Tongue (tissue), 2 donors: ENCODE results near the gene SFXN4. TPM values are rescaled to one million over a fixed set of nuclear protein-coding genes. Genes with fewer than 3 reads are reported as not detected.
A peak's percentile ranks its signal among the peaks of the same experiment; 100 is the strongest.

ENCODE experiments used
- DNase-seq: peaks from one replicate; pipeline ENCODE4 v3.0.0-alpha.2; 2015
- total RNA-seq: library from RNA; depleted of rRNA; stranded (reverse); fragments of >200 nt; gene quantifications from one replicate; pipeline ENCODE4 v1.2.3, GENCODE V29; 2014

SFXN4 gene
- total RNA-seq = 27.5 TPM

- DNase-seq = peak; percentile 83
These were observed at the start of gene SFXN4 for GRCh38 chr10:119165171-119166117. TSS of gene SFXN4 (minus strand) at chr10:119165714. CDS start at chr10:119165647, 67 bp downstream.

DNA sequence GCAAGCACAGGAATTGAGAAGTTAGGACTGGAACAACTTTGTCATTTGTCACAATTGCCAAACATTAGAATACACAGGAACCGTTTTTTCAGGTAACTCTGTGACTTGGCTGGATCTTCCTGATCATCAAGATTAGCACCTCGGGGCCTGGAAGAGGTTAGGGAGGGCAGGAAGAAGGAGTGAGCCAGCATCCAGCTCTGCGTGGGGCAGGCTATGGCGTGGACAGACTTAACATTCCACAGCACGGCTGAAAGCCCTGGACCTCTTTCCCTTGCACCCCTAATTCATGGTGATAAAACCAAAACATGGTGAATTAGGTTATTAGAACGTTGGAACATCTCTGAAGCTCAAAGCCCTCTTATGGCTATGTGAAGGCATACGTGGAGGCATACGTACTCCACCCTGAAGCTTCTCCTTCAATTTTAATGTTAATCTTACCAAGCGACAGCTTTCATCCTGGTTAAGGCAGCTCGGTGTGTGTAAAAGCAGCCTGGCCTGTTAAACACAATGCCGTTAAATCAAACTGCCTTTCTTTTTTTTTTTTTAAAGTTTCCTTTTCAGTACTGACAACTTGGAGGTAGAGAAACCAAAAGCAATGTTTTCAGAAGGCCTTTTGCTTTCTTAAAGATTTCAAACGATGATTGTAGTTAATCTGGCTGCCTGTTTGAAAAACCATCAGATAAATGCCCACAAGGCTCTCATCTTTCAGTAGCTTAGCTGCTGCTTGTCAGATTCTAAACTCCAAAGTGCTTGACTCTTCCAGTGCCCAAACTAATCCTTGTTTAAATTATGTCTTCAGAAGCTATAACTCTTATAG, 46.3 kb upstream of the SFXN4 start:
- no peak for DNase-seq

GRCh38 chr10:119211176-119211575, 45.7 kb upstream of the SFXN4 start:
- DNase-seq = peak; percentile 72

GRCh38 chr10:119210633-119211032, 45.1 kb upstream of the SFXN4 start:
- no peak for DNase-seq

DNA sequence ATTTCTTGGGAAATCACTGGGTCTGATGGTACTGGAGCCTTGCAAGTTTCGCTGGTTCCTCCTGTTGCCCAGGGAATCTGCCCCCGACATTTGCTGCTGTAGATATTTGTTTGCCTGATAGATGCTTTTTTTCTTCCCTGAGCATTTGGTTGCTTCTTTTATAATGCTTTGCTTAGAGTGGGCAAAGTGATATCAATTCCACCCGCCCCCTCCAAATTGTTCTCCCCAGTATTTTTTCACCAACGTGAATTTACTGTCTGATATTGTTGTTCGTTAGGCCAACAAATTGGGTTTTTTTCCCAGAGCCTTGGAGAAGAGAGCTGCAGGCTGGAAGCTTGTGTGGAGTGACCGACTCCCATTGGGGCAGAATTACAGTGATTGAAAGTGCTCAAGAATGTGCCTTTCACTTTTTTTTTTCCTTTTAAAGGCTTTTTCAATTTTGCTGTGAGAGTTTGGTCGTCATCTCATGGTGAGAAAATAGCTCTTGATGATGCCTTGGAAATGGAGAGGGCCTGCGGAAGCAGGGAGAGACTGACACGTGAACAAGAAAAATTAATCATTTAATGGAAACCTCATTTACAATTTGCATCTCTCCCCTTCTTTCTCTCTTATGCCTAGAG, 44.3 kb upstream of the SFXN4 start:
- DNase-seq = no peak

DNA sequence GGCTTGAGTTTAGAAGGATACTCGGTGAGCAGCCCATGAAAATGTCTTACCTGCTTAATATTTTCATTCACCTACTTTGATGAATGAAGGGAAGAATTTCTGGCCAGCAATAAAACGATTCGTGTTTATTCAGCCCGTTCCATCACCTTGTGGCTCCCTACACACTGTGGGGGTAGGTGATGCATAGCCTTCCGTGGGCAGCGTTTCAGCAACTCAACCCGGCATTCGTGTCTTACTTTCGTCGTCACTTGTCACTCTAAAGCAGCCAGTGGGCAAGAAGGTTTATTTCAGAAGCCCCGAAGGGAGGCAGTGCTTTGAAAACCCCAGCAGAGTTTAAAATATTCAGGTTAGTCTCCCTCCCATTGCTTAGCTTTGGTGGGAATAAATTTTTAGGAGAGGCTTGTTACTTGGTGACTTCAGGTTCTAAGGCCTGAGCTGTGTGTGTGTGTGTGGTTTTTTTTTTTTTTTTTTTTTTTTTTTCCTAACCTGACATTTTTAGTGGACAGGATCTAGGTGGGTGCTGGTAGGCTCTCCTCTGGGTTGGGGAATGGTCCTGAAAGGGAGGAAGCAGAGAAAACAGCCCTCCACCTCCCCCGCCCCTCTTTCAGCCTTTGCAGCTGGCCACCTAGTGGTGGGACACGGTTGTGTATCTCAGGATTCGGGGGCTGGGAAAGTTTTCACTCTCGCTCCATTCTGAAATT, 43.7 kb upstream of the SFXN4 start:
- peak; percentile 83 for DNase-seq

GRCh38 chr10:119208553-119208940, 43.0 kb upstream of the SFXN4 start:
- no peak for DNase-seq

DNA sequence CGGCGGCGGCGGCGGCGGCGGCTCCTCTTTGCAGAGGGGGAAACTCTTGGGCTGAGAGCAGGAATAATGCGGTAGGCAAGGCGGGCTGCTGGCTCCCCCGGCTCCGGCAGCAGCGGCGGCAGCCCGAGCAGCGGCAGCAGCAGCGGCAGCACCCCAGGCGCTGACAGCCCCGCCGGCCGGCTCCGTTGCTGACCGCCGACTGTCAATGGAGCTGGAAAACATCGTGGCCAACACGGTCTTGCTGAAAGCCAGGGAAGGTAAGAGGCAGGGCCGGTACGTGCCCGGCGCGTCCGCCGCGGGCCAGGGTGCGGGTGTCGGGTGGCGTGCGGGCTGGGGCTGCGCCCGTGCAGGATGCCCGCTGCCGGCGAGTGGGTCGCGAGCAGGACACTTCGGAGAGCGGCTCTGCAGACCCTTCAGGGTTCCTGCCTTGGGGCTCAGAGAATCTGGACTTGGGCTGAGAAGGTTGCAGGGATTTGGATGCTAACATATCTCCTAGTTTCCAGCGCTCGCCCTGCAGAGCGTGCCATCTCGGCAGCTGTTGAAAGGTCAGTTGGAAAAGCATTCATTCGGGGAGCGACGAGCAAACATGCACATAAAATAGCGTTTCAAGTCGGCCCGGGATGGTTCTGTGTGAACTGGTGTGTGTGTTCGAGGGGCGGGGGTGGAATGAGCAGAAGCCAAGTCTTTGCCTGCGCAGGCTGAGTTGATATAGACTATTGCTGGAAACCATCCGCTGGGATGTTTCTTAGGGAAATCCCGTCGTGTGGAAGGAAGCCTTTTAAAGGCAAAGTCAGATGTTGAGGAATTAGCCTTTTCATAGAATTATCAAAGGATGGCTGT, 42.4 kb upstream of the SFXN4 start:
- peak; percentile 77 for DNase-seq

DNA sequence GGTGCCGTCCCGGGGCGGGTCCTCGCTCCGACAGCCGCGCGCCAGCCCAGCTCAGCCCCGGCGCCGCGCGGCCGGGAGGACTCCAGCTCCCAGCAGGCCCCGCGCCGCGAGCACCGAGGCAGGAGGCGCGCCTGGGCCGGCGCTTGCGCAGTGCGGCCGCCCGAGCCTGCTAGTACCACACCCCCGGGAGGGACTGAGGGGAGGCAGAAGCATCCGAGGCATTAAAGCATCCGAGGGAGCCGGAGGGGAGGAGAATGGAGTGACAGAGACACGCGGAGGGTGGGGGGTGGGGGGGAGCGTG, 41.8 kb upstream of the SFXN4 start, which contains the start of gene GRK5:
TSS of gene GRK5 (plus strand) at position 206 of the 301 bp plus-strand sequence. CDS start 347 bp downstream, outside the sequence.
- DNase-seq = peak; percentile 99

GRCh38 chr10:119206603-119207365, 41.3 kb upstream of the SFXN4 start:
- peak; percentile 87 for DNase-seq

- peak; percentile 44 for DNase-seq
These were observed 40.5 kb upstream of the SFXN4 start for GRCh38 chr10:119205894-119206602.

GRCh38 chr10:119203006-119203405, 37.5 kb upstream of the SFXN4 start:
- no peak for DNase-seq

- no peak for DNase-seq
These were observed 35.7 kb upstream of the SFXN4 start for GRCh38 chr10:119201233-119201632.

DNA sequence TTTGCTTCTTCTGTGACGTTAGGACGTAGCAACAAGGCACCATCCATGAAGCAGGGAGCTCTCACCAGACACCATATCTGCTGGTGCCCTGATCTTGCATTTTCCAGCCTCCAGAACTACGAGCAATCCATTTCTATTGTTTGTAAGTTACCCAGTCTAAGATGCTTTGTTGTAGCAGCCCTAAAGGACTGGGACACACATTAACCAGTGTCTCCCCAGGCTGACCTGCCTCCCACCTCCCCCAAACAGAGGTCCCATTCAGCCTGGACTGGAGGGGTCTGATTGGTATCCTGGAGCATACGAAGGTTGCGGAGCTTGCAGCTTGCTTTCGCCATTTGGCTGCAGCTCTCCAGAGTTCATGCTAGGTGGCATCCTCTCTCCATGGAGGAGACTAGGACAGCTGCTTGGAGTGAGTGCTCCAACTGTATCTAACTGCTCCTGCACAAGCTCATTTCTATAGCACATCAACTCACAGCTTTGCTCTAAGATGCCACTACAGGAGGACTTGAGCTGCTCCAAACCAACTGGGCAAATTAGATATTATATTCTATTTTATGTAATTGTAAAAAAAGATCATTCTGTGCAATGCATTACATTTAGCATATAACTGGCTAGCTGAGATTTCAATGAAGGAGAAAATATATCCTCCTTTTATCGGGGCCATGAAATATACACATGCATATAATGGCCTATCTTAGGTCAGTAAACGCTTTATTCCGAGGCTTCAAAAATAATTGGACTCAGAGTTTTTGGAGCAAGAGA, 33.9 kb upstream of the SFXN4 start:
- DNase-seq = peak; percentile 90

DNA sequence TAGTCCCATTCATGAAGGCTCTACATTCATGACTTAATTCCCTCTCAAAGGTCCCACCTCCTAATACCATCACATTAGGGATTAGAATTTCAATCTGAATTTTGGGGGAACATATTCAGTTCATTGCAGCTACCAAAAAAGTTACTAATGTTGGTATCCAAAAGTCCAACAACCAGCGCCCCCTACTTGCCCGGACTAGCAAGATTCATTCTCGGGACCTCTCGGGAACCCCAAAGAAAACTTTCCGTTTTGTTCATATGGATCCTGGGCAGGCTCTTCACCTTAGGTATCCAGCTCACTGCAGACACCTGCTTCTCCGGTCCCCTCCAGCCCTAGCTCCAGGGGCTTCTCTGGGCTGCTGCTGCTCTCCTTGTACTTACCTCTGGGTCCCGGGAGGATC, 32.9 kb upstream of the SFXN4 start:
- DNase-seq = no peak

DNA sequence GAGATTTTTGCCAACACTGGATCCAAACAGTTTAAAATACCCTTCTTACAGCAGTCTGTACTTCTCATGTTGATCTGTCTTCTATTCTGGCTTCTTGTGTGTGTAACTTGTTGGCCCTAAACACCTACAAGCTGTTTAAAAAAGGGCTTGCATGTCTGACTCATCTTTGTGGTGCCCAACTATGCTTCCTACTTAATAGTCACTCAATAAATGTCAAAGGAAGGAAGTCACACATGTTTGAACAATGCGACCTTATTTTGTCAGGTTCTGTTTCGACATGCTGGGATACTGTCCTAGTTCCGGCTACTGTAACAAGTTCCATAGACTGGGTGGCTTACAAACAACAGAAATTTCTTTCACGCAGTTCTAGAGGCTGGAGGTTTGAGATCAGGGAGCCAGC, 32.4 kb upstream of the SFXN4 start:
- DNase-seq = no peak

DNA sequence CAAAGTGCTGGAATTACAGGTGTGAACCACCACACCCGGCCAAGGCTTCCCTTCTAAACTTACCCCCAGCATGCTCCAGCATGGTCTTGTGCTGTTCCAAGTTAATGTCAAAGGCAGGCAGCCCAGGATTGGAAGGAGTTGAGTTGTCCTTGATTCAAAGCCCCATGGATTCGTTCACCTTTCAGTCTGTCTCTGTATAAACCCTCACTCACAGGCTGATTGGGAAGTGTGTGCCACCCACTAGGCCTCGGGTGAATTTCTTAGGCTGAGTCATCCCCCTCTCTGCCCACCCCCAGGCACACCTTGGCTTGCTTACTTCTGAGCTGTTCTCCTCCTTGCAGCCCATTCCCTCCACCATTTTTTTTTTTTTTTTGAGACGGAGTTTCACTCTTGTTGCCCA, 26.4 kb upstream of the SFXN4 start:
- no peak for DNase-seq

DNA sequence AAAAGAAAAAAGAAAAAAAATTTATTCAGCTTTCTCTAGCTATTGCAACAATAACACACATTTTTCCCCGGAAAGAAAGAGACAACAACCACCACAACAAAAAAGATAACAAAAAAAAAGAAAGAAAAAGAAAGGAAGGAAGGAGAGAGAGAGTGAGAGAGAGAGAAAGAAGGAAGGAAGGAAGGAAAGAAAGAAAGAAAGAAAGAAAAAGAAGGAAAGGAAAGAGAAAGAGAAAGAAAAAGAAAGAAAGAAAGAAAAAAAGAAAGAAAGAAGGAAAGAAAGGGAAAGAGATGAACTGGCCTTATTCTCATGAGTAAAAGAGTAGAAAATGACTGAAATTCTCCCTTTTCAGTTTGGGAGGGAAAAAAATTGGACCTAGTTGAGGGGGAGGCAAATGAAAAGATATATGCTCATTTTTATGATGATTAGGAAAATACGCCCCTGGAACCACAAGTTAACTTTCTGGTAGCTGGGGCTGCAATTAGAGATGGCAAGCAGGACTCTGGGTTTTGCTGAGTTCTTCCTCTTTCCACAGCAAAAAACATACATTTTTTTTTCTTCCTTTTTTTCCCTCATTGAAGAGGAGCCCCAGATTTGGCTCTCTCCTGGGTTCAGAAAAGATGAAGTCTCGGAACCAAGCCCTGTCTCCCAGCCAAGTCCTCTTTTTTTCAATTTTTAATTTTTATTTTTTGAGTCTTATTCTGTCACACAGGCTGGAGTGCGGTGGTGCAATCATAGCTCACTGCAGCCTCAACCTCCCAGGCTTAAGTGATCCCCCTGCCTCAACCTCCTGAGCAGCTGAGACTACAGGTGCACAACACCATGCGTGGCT, 25.7 kb upstream of the SFXN4 start:
- DNase-seq = no peak
